Esophagus muscularis mucosa (tissue), 3 donors: ENCODE measurements around the gene KCMF1.

Experiments used
- CTCF ChIP-seq, 3 experiments: fragments of 200-600 bp in 2 of 3; fragments of 450-650 bp in 1 of 3; sonication (generic) in 2 of 3; IDR thresholded peaks; one replicate each; pipeline ENCODE4 v1.5.1; 2017 to 2019; ENCODE audit warnings: antibody characterized with exemption in 3 of 3, mild to moderate bottlenecking in 2 of 3, moderate library complexity in 1 of 3
- POLR2A ChIP-seq: fragments of 450-650 bp; IDR thresholded peaks from one replicate; pipeline ENCODE4 v1.6.1; 2017; ENCODE audit warnings: antibody characterized with exemption, moderate library complexity, mild to moderate bottlenecking, low read depth

- no peak for TF ChIP-seq CTCF (IDR thresholded peaks at IDR 0.05)
- TF ChIP-seq POLR2A = no peak
These were observed 37.3 kb downstream of the KCMF1 start for GRCh38 chr2:85008252-85008651.
